Stimulated activated CD4-positive, alpha-beta T cell treated with anti-CD3 and anti-CD28 coated beads, Interleukin-2, amount 100 ng/mL, for 4 hours (primary cell): ENCODE results near the gene HPDL.
"Not testable (repeated sequence)": the region's sequence is repeated elsewhere in the genome, so short reads cannot be mapped to it uniquely, and the experiment has no call there.

Experiments used
- DNase-seq: peaks from one replicate; pipeline ENCODE4 v3.0.0-alpha.2; 2020; ENCODE audit warnings: low read depth

Gene HPDL

GRCh38 chr1:45351508-45351907 is 24.8 kb downstream of the HPDL start:
- DNase-seq, result no peak

GRCh38 chr1:45353685-45354084 is 27.0 kb downstream of the HPDL start:
- DNase-seq, result no peak

- DNase-seq, result no peak
Measured at GRCh38 chr1:45354838-45355237, 28.1 kb downstream of the HPDL start.

GRCh38 chr1:45355683-45356082 is 29.0 kb downstream of the HPDL start:
- DNase-seq, result no peak

GRCh38 chr1:45356186-45356585 is 29.5 kb downstream of the HPDL start:
- no peak for DNase-seq

GRCh38 chr1:45359882-45360513 is 33.3 kb downstream of the HPDL start:
- DNase-seq, result peak; percentile 19

GRCh38 chr1:45360981-45361380 is 34.3 kb downstream of the HPDL start:
- not testable (repeated sequence) for DNase-seq

- DNase-seq, result no peak
Measured at GRCh38 chr1:45364294-45364693, 37.6 kb downstream of the HPDL start.

GRCh38 chr1:45365051-45365450 is 38.4 kb downstream of the HPDL start:
- no peak for DNase-seq

- no peak for DNase-seq
Measured at GRCh38 chr1:45370575-45370974, 43.9 kb downstream of the HPDL start.

GRCh38 chr1:45373573-45373972 is 46.9 kb downstream of the HPDL start:
- DNase-seq, result no peak

GRCh38 chr1:45375104-45376090 is 48.7 kb downstream of the HPDL start:
- no peak for DNase-seq

- DNase-seq, result no peak
Measured at GRCh38 chr1:45378184-45378583, 51.5 kb downstream of the HPDL start.
